ENCODE data around the gene TMEM163.

TMEM163 gene

DNA sequence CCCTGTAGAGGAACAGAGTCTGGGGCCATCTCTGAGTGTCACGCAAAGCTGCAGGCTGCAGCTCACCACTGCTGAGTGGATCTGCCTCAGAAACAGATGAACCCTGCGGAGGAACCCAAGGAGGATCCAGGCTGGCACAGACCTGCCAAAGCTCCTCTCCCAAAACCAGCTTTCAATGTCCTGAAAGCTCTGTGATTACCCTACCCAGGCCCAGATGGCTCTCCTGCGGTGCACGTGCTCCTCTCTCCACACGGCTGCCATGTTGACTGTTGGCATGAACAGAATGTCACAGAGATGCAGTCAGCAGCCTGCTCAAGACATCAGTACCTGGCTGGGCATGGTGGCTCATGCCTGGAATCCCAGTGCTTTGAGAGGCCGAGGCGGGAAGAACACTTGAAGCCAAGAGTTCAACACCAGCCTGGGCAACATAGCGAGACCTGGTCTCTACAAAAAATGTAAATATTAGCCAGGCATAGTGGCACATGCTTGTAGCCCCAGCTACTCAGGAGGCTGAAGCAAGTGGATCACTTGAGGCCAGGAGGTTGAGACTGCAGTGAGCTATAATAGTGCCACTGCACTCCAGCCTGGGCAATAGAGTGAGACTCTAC, 248.1 kb downstream of the TMEM163 start:
- no peak for DNase-seq

DNA sequence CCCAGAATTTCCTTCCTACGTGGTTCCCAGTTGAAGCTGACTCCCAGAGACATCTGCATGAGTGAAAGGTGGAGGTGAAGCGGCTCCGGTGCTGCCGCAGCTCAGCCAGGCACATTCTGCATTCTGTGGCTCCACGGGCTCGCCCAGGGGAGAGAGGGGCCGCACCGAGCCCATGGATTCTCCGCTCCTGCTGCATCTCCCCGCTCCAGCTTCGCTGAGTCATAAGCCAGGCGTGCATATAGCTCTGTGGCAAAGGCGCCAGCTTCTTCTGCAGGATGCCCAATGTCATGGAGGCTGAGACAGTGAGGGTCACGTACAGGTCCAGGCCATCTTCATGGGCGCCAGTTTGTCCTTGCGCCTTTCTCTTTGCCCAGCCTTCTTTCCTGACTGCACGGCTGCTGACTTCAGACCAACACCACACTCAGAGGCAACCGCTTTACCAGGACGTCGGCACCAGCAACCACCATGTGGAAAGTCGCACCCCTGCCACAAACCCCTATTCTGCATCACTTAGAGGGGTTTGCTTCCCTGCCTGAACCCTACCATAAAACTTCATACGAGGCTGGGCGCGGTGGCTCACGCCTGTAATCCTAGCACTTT, 249.2 kb downstream of the TMEM163 start:
- DNase-seq, result no peak

DNA sequence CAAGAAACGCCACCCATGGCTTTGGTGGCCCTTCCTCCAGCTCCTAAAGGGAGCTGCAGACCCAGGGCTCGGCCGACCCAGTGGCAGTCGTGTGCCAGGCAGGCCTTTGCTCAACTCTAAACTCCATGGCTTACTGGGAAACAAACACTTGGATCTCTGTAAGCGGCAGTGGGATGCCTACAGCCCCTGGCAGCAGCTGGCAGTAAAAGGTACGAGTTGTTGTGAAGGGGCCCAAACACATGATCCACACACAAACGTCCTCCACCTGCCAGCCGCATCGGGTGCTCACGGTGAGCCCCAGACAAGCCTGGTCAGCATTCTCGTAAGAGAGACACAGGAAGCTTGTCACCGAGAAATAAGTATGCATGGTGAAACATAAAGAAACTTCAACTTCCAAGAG, 250.0 kb downstream of the TMEM163 start:
- DNase-seq, result no peak

DNA sequence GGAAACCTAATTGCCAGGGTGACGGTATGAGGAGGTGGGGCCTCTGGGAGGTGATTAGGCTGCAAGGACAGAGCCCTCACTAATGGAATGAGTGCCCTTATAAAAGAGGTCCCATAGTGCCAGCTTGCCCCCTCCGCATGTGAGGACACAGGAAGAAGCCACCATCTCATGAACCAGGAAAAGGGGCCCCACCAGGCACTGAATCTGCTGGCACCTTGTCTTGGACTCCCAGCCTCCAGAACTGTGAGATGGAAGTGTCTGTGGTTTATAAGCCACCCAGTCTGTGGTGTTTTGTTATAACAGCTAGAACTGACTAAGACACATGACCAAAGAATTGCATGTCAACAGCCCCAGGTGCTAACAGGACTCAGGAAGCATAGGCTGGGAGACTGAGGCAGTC, 250.6 kb downstream of the TMEM163 start:
- DNase-seq, result no peak

DNA sequence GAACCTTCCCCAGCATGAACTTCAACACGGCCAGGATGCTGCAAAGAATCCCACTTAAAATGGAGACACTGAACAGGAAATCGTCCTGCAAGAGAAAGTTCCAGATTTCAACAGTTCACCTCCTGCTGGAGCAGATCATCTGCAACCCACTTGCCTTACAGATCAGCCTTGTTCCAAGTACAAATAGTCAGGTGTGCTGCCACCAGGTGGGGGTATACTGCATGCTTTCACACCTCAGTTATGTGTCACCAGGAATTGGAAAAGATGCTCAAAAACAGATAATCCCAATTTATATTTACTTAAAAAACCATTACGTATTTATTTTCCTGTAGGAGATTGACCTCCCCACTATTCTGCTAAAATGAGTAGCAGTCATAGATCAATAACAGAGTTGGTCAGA, 252.7 kb downstream of the TMEM163 start:
- no peak for DNase-seq

GRCh38 chr2:134465228-134466105, 253.3 kb downstream of the TMEM163 start:
- no peak for DNase-seq

- no peak for DNase-seq
These were observed 255.1 kb downstream of the TMEM163 start for GRCh38 chr2:134463699-134464022.

DNA sequence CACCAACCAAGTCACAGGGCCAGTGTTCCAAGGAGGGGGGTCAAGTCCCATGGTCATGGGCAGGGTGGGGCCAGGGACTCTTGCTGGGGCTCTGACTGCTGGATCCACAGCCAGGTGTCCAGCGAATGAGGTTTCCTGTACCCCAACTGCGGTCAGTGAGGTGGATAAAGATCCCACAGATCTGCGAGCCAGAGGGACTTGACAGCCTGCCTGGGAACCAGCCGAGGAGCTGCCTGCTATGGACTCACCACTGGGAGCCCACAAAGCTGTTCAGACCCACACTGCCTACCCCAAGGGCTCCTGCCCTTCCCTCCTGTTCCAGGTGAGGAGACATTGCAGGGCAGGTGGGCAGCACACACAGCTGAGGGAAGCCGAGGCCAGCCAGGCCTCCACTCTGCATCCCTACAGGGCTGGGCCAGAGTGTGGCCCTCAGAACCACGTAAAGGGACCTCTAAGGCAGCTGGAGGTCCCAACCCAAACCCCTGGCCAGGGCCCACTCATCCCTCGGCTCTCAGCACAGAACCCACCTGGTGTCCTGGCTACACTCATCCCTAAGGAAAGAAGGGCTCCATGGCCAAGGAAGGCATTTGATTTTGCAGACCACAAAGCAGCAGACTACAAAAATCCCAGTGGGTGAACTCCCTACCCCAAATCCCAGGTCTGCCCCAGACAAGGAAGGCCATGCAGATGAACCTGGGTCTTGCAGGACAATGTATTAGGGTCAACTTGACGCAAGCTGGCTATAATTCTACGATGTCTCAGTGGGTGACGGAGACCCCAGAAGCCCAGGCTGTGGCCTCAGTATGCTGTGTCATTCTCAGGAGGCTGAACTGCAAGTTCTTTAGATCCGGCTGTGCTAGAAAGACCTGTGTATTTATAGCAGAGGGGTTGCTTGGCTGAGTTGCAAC, 255.8 kb downstream of the TMEM163 start:
- DNase-seq, result no peak

- no peak for DNase-seq
These were observed 256.5 kb downstream of the TMEM163 start for GRCh38 chr2:134462275-134462674.

DNA sequence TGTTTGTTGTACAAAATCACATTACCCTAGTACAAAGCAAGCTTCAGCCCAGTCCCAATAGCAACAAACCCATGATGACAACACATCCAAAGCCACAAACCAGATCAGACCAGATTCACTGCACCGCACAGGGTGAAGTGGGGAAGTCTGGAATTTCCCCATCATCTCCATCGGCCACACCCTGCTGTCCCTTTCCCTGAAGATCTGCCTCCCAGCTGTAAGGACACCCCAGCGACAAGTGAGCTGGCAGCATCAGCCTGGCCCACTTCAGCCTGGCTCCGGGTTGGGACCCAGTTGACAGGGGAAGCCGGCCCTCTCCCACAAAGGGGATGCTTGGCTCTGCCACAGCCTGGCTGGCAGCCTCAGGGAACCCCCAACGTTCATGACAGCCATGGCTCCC, 257.3 kb downstream of the TMEM163 start:
- peak; percentile 80 to 86 for DNase-seq

GRCh38 chr2:134460583-134460998, 258.2 kb downstream of the TMEM163 start:
- DNase-seq, result peak in 1 of 2 donors; percentile 11

GRCh38 chr2:134459706-134460406, 258.9 kb downstream of the TMEM163 start:
- no peak for DNase-seq

DNA sequence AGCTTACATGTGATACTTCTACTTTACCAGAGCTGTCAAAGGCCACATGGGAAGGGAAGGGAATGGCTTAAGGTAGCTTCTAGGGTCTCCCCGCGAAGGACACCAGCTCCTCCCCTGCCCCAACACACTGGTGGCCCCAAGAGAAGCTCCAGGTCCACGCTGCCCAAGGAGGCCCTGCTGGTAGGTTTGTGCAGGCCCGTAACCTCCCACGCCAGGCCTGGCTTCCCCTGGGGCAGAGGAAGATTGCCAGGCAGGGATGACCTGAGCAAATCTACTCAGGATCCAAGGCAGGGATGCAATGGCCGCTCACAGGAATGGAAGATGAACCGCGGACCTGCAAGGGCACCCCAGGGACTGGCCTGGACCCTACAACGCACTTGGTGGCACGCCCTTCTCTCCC, 259.9 kb downstream of the TMEM163 start:
- no peak for DNase-seq

DNA sequence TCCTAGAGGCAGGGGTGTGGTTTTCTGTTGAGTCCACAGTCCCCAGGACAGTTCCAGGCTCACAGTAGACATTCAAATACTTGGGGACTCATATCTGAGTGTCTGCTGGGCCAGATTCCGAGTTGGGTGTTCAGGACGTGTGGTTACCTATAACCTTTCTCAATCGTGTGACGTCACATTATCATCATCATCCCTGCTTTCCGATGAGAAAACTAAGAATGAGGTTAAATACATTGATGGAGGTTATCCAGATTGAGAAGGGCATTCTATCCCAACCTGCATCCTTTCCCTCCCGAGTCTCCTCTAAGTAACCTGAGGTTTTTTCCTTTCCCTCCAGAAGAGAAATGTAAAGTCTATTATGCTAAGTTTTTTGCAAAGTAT, 260.3 kb downstream of the TMEM163 start:
- DNase-seq, result no peak

DNA sequence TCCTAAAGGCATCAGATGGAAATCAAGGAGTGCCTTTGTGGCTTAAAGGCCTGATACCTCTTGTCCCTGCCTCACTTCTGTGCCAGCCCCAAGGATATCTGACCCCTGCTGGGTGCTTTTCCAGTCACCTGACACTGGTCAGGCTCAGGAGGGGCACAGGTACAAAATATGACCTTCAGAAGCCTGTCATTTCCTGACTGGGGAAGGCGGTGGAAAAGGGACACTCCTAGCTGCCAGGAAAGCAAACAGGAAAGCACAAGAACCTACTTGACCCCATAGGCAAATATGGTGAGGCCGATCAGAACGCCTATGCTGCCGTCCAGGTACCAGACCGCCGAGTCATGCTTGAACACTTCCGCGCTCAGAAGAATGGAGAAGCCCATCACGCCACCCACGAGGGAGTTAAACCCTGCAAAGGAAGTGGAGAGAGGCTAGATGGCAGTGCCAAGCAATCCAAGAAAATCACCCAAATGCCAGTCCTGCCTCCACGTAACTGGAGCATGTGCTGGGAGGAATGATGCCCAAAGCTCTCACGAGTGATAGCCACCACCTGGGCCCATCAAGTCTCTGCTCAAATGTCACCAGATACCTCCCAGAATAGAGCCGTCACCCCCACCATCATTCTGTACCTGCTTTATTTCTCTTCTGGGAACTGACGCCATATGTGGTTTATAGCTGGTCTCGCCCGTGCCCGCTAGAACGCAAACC, 260.9 kb downstream of the TMEM163 start:
- no peak for DNase-seq

DNA sequence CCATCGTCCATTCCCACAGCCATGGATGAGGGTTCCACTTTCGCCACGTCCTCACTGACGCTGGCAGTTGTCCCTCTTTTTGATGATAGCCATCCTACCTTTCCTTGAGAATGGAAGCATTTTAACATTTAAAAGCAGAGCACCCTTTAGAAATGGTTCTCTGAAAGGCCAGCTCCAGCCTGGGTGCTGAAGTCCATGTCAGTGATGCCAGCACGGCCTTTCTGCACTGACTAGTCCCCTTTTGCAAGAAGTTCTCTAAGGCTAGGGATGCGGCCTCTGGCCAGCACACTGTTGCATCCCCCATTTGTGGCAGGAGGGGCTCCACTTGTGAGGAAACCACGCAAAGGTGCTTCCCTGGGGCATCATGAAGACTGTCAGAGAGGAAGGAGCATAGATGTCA, 261.4 kb downstream of the TMEM163 start:
- no peak for DNase-seq

GRCh38 chr2:134455426-134455825, 263.4 kb downstream of the TMEM163 start:
- DNase-seq, result no peak

- no peak for DNase-seq
These were observed 263.9 kb downstream of the TMEM163 start for GRCh38 chr2:134454931-134455330.

DNA sequence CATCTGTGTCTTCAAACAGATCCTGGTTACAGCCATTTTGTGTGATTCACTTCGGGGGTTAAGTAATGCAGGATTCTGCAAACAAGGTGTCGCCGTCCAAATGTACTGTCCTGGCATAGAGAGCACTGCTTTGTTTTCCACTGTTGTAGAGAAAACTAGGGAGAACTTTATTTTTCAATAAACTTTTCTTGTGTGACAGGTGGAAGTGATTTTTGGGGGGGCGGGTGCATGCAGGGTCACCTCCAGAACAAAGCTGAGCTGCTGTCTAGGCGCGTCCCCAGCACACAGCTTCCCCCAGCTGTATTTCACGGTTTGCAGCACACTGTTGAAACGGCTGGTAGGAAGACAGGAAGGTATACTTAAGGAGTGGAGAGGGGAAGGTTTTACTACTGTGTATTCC, 264.4 kb downstream of the TMEM163 start:
- no peak for DNase-seq

GRCh38 chr2:134453973-134454372, 264.8 kb downstream of the TMEM163 start:
- no peak for DNase-seq

- DNase-seq, result no peak
These were observed 265.3 kb downstream of the TMEM163 start for GRCh38 chr2:134453476-134453875.
